Heart right ventricle (tissue), 16 donors: Measurements from ENCODE around the gene PLD1. TPM values are rescaled to one million over a fixed set of nuclear protein-coding genes. Genes with fewer than 3 reads are reported as not detected.
A peak's percentile ranks its signal among the peaks of the same experiment; 100 is the strongest.

Experiments
- ATAC-seq, 8 donors: fragments of 200-7000 bp; cut with Tn5 transposase; one replicate each; pipeline ENCODE4 v1.9.1; 2020; ENCODE audit warnings: mild to moderate bottlenecking in 8 of 8, moderate library complexity in 8 of 8, moderate number of reproducible peaks in 1 of 8
- DNase-seq, 2 donors: peaks; one replicate each; pipeline ENCODE4 v3.0.0-alpha.2; 2020
- H3K27ac ChIP-seq, 10 donors: fragments of 200-600 bp; sonication (generic) in 2 of 10; one replicate each; pipeline versions ENCODE4 v1.5.0 to v1.8.0; 2020 to 2022; ENCODE audit warnings: mild to moderate bottlenecking in 3 of 10
- H3K27me3 ChIP-seq, 7 donors: fragments of 200-600 bp; one replicate each; pipeline ENCODE4 v1.8.0; 2021 to 2022; ENCODE audit warnings: mild to moderate bottlenecking in 2 of 7
- H3K36me3 ChIP-seq, 9 donors: fragments of 200-600 bp; sonication (generic) in 1 of 9; one replicate each; pipeline versions ENCODE4 v1.5.0 to v1.8.0; 2020 to 2022; ENCODE audit warnings: mild to moderate bottlenecking in 2 of 9
- H3K4me1 ChIP-seq, 9 donors: fragments of 200-600 bp; sonication (generic) in 1 of 9; one replicate each; pipeline versions ENCODE4 v1.5.0 to v1.8.0; 2020 to 2022; ENCODE audit warnings: mild to moderate bottlenecking in 4 of 9
- H3K4me3 ChIP-seq, 10 donors: fragments of 200-600 bp; sonication (generic) in 2 of 10; one replicate each; pipeline versions ENCODE4 v1.5.0 to v1.8.0; 2020 to 2022; ENCODE audit warnings: mild to moderate bottlenecking in 7 of 10, moderate library complexity in 2 of 10
- H3K9me3 ChIP-seq, 11 donors: fragments of 200-600 bp in 10 of 11; sonication (generic) in 2 of 11; one replicate each; pipeline versions ENCODE4 v1.5.0 to v1.8.0; 2013 to 2022; ENCODE audit warnings: mild to moderate bottlenecking in 2 of 11, control low read depth in 1 of 11, moderate library complexity in 1 of 11
- CTCF ChIP-seq, 9 donors: fragments of 200-600 bp; sonication (generic) in 2 of 9; IDR thresholded peaks; one replicate each; pipeline versions ENCODE4 v1.5.0 to v1.8.0; 2021 to 2022; ENCODE audit warnings: antibody characterized with exemption in 9 of 9, mild to moderate bottlenecking in 5 of 9, moderate library complexity in 1 of 9
- WGBS, 2 donors: extraction: QIAGEN DNeasy Blood & Tissue Kit; methylation state at CpG; one replicate each; pipeline ENCODE4 v1.1.7; 2013; ENCODE audit warnings: inconsistent platforms in 1 of 2; 5-methylcytosine and 5-hydroxymethylcytosine counted together
- intact Hi-C, 10 donors: fragments of 100-400 bp; cut with DNase I; formaldehyde crosslinking; loops; one replicate each; pipeline versions ENCODE4 v1.11.1 to v1.14.2; 2022
- polyA plus RNA-seq, 2 donors: library from polyadenylated mRNA; stranded (reverse); fragments of 200-250 nt; gene quantifications; one replicate each; pipeline ENCODE4 v1.2.3, GENCODE V29; 2013
- total RNA-seq, 10 donors: library from RNA; stranded (reverse); fragmentation: NEBNext Ultra II Directional in 3 of 10; extraction: Animal tissue kit (Norgen Biotek cat#: 25700) in 3 of 10; gene quantifications; one replicate each; pipeline versions ENCODE4 v1.2.1 to v1.2.4, GENCODE V29; 2021 to 2023
- donor health status: Arrhythmogenic right ventricular cardiomyopathy.
- donor health status: ischemic (EF 13 %, LVEDD 7.1; RV severe dilation, severe dysfunction).
- donor health status: healthy with polysubstance abuse.
- donor health status: DM: no; HTN: yes; CAD: no.
- donor health status: DM: no; HTN: no; CAD: no.
- donor health status: ischemic (EF 25% LVEDD 6.9; RV normal size, moderate dysfunction).
- donor health status: ischemic (EF 25% LVEDD 5.7; RV mildly dilated, moderate dysfunction).
- donor health status: healthy.
- donor health status: DM: yes; HTN: yes; CAD: no.
- donor health status: Ischemic cardiomyopathy.
- donor health status: ischemic (EF 35%, LVEDD 5.7; RV mildly dilated, moderate dysfunction).
- donor health status: nonischemic (EF 11% LVEDD 7.7; RV severe dilation, severe dysfunction).
- donor health status: DM: yes; HTN: yes; CAD: no.
- donor health status: PGD.
- donor health status: ischemic (EF 29% LVEDD 5.4; RV normal size, mild dysfunction).
- donor health status: nonischemic (EF 23%, LVEDD 6.1; RV moderate dilation, normal function).

PLD1 gene
- total and polyA plus RNA-seq, 12 donors = 10.5 to 83.3 (median 62.9) TPM

- peaks cover 3 to 87% (median 55%) of the 10 kb centered on the region in 9 donors for H3K4me1 ChIP-seq
- no peak overlapping the region for H3K27ac ChIP-seq
- H3K27me3 ChIP-seq = no peaks in the 10 kb centered on the region
- WGBS, 2 donors = 94 to 100% methylated on average over 1 of the region's 1 CpG
- no peaks in the 10 kb centered on the region for H3K9me3 ChIP-seq
- H3K4me3 ChIP-seq = no peak overlapping the region
- intact Hi-C loops = no loop called here
- ATAC-seq (no peak), DNase-seq (no peak)
- no peaks in the 10 kb centered on the region for H3K36me3 ChIP-seq
- TF ChIP-seq CTCF (IDR thresholded peaks at IDR 0.05) = no peak
Measured at GRCh38 chr3:171755656-171756055, 54.6 kb downstream of the PLD1 start.

GRCh38 chr3:171755015-171755589, 55.2 kb downstream of the PLD1 start:
- intact Hi-C loops = no loop called here
- whole genome bisulfite sequencing, 2 donors = 61 to 65% methylated on average over 2 of the region's 2 CpGs
- Histone ChIP-seq H3K27ac (no peak overlapping the region), H3K9me3 (no peaks in the 10 kb centered on the region), H3K36me3 (no peaks in the 10 kb centered on the region), H3K27me3 (no peaks in the 10 kb centered on the region), H3K4me1 (peaks cover 3 to 87% (median 58%) of the 10 kb centered on the region in 9 donors), H3K4me3 (no peak overlapping the region)
- TF ChIP-seq CTCF (IDR thresholded peaks at IDR 0.05) = no peak
- DNase-seq (no peak), ATAC-seq (no peak)

GRCh38 chr3:171753665-171754408, 56.4 kb downstream of the PLD1 start:
- Histone ChIP-seq H3K4me3 (no peak overlapping the region), H3K9me3 (no peaks in the 10 kb centered on the region), H3K4me1 (peaks cover 5 to 93% (median 70%) of the 10 kb centered on the region in 9 donors), H3K27me3 (no peaks in the 10 kb centered on the region), H3K36me3 (no peaks in the 10 kb centered on the region), H3K27ac (peak overlapping the region in 8 of 10 donors; percentile 3 to 47 (median 30))
- no peak for TF ChIP-seq CTCF (IDR thresholded peaks at IDR 0.05)
- no peak for DNase-seq
- intact Hi-C loops = no loop called here
- 69 to 75% methylated on average over 5 of the region's 5 CpGs for WGBS, 2 donors
- peak in 2 of 8 donors; percentile 31 to 36 for ATAC-seq

GRCh38 chr3:171753025-171753472, 57.2 kb downstream of the PLD1 start:
- WGBS, 2 donors = 16 to 32% methylated on average over 5 of the region's 5 CpGs
- DNase-seq (peak in 1 of 2 donors; percentile 63), ATAC-seq (peak in 7 of 8 donors; percentile 26 to 94 (median 68))
- Histone ChIP-seq H3K4me3 (no peak overlapping the region), H3K27ac (peak overlapping the region in 7 of 10 donors; percentile 14 to 49 (median 40)), H3K9me3 (no peaks in the 10 kb centered on the region), H3K27me3 (no peaks in the 10 kb centered on the region), H3K4me1 (peaks cover 7 to 93% (median 69%) of the 10 kb centered on the region in 9 donors), H3K36me3 (no peaks in the 10 kb centered on the region)
- intact Hi-C loops = no loop called here
- no peak for TF ChIP-seq CTCF (IDR thresholded peaks at IDR 0.05)
